Measurements from ENCODE around the gene PTPRH. TPM values are rescaled to one million over a fixed set of nuclear protein-coding genes. Genes with fewer than 3 reads are reported as not detected.

Gene PTPRH
- polyA plus RNA-seq, 1 donor from 2014 or later = 0.54 TPM

DNA sequence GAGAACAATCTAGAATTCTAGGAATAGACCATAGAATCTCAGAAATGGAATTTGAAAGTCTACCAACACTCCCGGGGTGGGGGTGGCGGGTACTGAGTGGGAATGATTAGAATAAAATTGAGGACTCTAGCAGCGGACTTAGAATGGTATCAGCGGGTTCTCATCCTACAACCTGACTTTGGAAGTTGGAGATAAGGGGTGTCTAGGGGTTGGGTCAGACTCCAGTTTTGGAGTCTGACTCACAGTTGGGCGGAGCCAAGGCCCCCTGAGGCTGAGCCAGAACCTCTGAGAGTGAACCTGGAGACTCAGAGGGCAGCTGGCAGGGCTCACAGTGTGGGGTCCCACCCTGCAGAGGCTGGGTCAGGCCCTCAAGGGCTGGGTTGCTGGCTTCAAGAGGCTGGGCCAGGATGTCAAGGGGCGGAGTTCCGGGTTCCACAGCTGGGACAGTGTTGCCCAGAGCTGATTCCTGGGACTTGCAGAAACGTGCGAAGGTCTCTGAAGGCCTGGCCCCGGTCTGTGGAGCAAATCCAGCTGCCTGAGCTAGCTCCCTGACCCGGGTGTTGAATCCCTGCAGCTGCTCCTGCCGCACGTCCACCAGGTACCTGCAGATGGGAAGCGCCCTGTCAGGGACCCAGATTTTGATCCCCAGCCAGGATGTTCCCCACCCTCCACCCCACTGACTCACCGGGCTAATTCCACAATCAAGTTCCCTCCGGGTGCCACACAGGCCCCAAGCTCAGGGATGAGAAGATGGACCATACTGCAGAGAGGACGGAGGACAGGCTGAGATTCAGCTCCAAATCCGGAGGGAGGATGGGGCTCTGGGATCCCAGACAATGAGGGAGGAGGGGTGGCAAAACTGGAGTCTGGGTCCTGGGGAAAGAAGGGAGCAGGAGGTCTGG, 50.2 kb downstream of the PTPRH start:
- Histone ChIP-seq H3K36me3 (ENCODE audit: insufficient read depth, low read length) (no peaks in the 10 kb centered on the region), H3K9me3 (ENCODE audit: low read length) (no peaks in the 10 kb centered on the region), H3K9ac (ENCODE audit: low read length) (no peak overlapping the region), H3K4me2 (ENCODE audit: low read length) (no peak overlapping the region), H3K27me3 (ENCODE audit: insufficient read depth, low read depth, low read length) (peaks cover 21% of the 10 kb centered on the region), H3K4me3 (ENCODE audit: low read length) (no peak overlapping the region), H3K79me2 (replicated peaks; ENCODE audit: insufficient read depth, low read length) (no peaks in the 10 kb centered on the region), H3F3A (ENCODE audit: insufficient read depth, low read length, poor library complexity, severe bottlenecking) (no peaks in the 10 kb centered on the region), H4K20me1 (ENCODE audit: insufficient read depth) (no peaks in the 10 kb centered on the region), H3K27ac (ENCODE audit: low read length) (no peak overlapping the region), H3K9me2 (ENCODE audit: insufficient read depth, low read length) (no peaks in the 10 kb centered on the region), H2AFZ (ENCODE audit: low read depth, low read length) (no peak overlapping the region)
- no peak for TF ChIP-seq POLR2AphosphoS5 (IDR thresholded peaks at IDR 0.05)

DNA sequence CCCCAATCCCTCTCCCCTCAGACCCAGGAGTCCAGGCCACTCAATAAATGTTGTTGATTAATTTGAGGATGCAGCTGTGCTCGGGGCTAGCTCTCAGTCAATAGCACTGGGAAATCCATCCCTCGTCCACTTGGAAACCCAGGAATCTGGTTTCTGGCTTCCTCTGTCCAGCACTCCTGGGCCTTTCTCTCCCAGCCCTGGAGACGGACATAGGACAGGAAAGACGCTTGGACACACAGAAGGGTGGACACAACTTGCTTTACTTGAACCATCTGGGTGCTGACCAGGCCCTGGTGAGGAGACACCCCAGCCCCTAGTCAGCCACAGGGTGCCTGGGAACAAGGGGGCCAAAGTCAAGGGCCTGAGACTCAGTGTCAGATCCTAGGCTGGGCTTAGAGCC, 50.9 kb downstream of the PTPRH start:
- no peak overlapping the region for H2AFZ ChIP-seq (ENCODE audit: low read depth, low read length)
- no peaks in the 10 kb centered on the region for H3K9me2 ChIP-seq (ENCODE audit: insufficient read depth, low read length)
- peaks cover 21% of the 10 kb centered on the region for H3K27me3 ChIP-seq (ENCODE audit: insufficient read depth, low read depth, low read length)
- TF ChIP-seq EZH2 (IDR thresholded peaks at IDR 0.05; ENCODE audit: borderline replicate concordance, insufficient read depth, low read length, poor library complexity, severe bottlenecking) (no peak), SMC3 (conservative IDR thresholded peaks at IDR 0.05; ENCODE audit: poor library complexity) (no peak), RAD21 (conservative IDR thresholded peaks at IDR 0.05) (no peak), TAF1 (IDR thresholded peaks at IDR 0.05; ENCODE audit: low read depth) (no peak), POLR2AphosphoS5 (IDR thresholded peaks at IDR 0.05) (no peak), MXI1 (conservative IDR thresholded peaks at IDR 0.05; ENCODE audit: poor library complexity, severe bottlenecking) (no peak), EP300 (conservative IDR thresholded peaks at IDR 0.05; ENCODE audit: poor library complexity, severe bottlenecking) (no peak)
- TF ChIP-seq, protein P1, sequence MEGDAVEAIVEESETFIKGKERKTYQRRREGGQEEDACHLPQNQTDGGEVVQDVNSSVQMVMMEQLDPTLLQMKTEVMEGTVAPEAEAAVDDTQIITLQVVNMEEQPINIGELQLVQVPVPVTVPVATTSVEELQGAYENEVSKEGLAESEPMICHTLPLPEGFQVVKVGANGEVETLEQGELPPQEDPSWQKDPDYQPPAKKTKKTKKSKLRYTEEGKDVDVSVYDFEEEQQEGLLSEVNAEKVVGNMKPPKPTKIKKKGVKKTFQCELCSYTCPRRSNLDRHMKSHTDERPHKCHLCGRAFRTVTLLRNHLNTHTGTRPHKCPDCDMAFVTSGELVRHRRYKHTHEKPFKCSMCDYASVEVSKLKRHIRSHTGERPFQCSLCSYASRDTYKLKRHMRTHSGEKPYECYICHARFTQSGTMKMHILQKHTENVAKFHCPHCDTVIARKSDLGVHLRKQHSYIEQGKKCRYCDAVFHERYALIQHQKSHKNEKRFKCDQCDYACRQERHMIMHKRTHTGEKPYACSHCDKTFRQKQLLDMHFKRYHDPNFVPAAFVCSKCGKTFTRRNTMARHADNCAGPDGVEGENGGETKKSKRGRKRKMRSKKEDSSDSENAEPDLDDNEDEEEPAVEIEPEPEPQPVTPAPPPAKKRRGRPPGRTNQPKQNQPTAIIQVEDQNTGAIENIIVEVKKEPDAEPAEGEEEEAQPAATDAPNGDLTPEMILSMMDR (IDR thresholded peaks at IDR 0.05; ENCODE audit: poor library complexity, severe bottlenecking) = no peak
- TF ChIP-seq, protein P2, sequence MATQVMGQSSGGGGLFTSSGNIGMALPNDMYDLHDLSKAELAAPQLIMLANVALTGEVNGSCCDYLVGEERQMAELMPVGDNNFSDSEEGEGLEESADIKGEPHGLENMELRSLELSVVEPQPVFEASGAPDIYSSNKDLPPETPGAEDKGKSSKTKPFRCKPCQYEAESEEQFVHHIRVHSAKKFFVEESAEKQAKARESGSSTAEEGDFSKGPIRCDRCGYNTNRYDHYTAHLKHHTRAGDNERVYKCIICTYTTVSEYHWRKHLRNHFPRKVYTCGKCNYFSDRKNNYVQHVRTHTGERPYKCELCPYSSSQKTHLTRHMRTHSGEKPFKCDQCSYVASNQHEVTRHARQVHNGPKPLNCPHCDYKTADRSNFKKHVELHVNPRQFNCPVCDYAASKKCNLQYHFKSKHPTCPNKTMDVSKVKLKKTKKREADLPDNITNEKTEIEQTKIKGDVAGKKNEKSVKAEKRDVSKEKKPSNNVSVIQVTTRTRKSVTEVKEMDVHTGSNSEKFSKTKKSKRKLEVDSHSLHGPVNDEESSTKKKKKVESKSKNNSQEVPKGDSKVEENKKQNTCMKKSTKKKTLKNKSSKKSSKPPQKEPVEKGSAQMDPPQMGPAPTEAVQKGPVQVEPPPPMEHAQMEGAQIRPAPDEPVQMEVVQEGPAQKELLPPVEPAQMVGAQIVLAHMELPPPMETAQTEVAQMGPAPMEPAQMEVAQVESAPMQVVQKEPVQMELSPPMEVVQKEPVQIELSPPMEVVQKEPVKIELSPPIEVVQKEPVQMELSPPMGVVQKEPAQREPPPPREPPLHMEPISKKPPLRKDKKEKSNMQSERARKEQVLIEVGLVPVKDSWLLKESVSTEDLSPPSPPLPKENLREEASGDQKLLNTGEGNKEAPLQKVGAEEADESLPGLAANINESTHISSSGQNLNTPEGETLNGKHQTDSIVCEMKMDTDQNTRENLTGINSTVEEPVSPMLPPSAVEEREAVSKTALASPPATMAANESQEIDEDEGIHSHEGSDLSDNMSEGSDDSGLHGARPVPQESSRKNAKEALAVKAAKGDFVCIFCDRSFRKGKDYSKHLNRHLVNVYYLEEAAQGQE (IDR thresholded peaks at IDR 0.05; ENCODE audit: borderline replicate concordance) = no peak
- H3K9me3 ChIP-seq (ENCODE audit: low read length) = no peaks in the 10 kb centered on the region
- no peaks in the 10 kb centered on the region for H3K79me2 ChIP-seq (replicated peaks; ENCODE audit: insufficient read depth, low read length)
- H3K9ac ChIP-seq (ENCODE audit: low read length) = no peak overlapping the region
- no peak overlapping the region for H3K4me2 ChIP-seq (ENCODE audit: low read length)
- no peaks in the 10 kb centered on the region for H3K36me3 ChIP-seq (ENCODE audit: insufficient read depth, low read length)
- H3K27ac ChIP-seq (ENCODE audit: low read length) = no peak overlapping the region
- no peaks in the 10 kb centered on the region for H4K20me1 ChIP-seq (ENCODE audit: insufficient read depth)
- no peak overlapping the region for H3K4me3 ChIP-seq (ENCODE audit: low read length)
- no peaks in the 10 kb centered on the region for H3F3A ChIP-seq (ENCODE audit: insufficient read depth, low read length, poor library complexity, severe bottlenecking)

Measured in neural cell (in vitro differentiated cells).